ENCODE measurements around the gene FRMD5.

- TF ChIP-seq CTCF (IDR thresholded peaks at IDR 0.05; ENCODE audit: insufficient read depth, low read length, poor library complexity, severe bottlenecking) (no peak), EZH2phosphoT487 (conservative IDR thresholded peaks at IDR 0.05; ENCODE audit: low read length) (no peak)
Observed at GRCh38 chr15:43953402-43953801, 241.7 kb downstream of the FRMD5 start.
